ENCODE results near the gene AQR.
A peak's percentile ranks its signal among the peaks of the same experiment; 100 is the strongest.

Gene AQR

DNA sequence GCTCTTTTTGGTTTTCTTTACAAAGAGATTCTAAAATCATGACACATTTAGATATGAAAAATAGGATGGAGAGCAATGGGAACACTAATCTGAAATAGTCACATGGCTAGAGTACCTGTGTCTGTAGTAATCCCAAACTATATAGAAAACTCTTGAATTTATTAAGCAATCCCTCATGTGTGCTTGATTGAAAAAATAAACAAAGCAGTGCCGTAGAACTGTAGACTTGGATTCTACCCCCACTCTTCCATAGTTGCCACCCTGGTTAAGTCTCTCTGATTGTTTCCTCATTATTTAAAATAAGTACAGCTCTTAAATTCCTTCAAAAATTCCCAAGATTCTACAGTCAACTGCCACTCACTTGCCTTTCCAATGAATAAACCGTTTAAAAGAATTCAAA is 115.3 kb downstream of the AQR start:
- DNase-seq (ENCODE audit: extremely low read depth, low read depth) = no peak
- TF ChIP-seq, protein P1, sequence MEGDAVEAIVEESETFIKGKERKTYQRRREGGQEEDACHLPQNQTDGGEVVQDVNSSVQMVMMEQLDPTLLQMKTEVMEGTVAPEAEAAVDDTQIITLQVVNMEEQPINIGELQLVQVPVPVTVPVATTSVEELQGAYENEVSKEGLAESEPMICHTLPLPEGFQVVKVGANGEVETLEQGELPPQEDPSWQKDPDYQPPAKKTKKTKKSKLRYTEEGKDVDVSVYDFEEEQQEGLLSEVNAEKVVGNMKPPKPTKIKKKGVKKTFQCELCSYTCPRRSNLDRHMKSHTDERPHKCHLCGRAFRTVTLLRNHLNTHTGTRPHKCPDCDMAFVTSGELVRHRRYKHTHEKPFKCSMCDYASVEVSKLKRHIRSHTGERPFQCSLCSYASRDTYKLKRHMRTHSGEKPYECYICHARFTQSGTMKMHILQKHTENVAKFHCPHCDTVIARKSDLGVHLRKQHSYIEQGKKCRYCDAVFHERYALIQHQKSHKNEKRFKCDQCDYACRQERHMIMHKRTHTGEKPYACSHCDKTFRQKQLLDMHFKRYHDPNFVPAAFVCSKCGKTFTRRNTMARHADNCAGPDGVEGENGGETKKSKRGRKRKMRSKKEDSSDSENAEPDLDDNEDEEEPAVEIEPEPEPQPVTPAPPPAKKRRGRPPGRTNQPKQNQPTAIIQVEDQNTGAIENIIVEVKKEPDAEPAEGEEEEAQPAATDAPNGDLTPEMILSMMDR (IDR thresholded peaks at IDR 0.05; ENCODE audit: low read depth, low read length) = no peak

DNA sequence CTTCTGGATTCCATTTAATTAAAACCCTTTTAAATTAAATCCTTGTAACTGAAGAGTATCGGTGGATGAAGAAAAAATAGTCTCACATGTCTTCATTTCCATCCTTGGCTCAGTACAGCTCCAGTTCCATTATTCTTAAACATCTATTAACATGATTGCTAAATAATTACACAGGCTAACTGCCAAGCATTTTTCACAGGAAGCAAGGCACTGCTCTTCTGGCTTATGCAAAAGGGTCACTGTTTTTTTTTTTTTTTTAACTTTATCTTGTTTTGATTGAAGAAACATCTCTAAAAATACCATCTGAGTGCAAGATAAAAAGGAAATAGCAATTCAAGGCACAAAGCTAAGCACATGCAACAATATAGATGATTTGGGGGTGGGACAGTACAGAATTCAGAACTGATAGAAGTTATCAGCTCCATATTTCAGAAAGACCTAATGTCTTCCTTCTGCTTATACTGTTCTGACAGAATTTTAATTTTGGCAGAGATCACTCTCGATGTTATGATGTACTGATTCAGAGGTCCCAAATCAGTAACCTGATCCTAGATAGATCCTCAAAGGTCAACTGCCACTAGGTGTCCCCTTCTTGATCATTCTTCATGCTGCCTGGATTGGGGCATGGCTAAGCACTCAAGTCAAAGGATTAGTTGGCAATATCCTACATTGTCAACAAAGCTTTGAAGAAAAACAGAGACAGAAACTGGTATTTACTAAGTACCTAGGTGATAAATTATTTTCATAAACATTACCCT is 116.4 kb downstream of the AQR start:
- TF ChIP-seq, protein P1 (IDR thresholded peaks at IDR 0.05; ENCODE audit: low read depth, low read length) = no peak
- peak; percentile 42 for DNase-seq (ENCODE audit: extremely low read depth, low read depth)

DNA sequence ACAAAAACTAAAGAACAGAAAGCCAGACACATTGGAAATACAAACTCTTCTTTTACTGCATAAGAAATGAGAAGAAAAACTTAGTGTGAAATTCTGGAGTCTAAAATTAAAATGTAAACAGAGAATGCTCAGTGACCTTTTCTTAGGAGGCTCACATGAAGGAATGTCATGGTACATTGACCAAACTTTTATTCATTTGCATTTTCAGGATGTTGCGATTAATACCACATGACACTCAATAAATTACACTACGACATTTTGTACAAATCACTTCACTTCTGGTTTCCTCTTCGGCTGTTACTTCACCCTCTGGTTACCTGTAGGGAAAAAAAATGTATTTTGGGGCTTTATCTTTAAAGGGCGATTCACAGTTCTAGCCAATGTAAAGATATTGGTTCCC is 117.8 kb downstream of the AQR start:
- TF ChIP-seq, protein P1 (IDR thresholded peaks at IDR 0.05; ENCODE audit: low read depth, low read length) = no peak
- DNase-seq (ENCODE audit: extremely low read depth, low read depth) = no peak

DNA sequence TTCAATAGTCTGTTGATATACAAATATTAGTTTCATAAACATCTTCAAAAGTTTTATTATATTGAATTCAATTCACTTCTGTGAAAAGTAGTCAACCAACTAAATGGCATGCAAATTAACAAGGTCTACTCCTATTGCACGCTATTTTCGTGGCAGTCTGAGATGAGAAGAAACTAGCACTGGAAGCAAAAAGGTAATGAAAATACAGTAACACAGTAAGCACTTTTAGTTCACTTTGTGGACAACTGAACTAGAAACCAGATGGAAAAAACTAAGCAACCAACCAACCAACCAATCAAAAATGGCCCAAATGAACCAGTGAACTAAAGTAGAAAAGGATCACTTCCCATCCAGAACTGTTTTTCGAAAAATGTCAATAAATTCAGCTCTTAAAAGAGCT is 118.5 kb downstream of the AQR start:
- DNase-seq (ENCODE audit: extremely low read depth, low read depth) = no peak

DNA sequence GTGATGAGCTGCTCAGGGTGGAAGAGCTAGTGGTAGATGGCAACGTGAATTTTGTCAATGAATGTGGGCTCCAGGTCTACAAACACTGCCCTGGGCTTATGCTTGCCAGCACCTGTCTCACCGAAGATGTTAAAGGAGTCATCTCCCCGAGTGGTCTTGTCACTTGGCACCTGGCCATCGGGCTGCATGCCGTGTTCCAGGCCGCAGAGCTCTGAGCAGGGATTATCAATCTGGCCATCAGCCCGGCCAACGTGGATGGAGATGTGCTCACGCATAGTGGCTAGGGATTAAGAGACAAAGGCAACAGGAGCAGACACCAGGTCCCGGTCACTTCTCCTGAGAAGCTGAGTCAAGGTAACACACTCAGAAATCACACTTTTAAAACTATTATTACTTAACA is 119.4 kb downstream of the AQR start:
- TF ChIP-seq, protein P1 (IDR thresholded peaks at IDR 0.05; ENCODE audit: low read depth, low read length) = no peak
- no peak for DNase-seq (ENCODE audit: extremely low read depth, low read depth)

More for the DNA sequence above, 118.5 kb downstream of the AQR start:
- TF ChIP-seq, protein P1 (IDR thresholded peaks at IDR 0.05; ENCODE audit: low read depth, low read length) = no peak

DNA sequence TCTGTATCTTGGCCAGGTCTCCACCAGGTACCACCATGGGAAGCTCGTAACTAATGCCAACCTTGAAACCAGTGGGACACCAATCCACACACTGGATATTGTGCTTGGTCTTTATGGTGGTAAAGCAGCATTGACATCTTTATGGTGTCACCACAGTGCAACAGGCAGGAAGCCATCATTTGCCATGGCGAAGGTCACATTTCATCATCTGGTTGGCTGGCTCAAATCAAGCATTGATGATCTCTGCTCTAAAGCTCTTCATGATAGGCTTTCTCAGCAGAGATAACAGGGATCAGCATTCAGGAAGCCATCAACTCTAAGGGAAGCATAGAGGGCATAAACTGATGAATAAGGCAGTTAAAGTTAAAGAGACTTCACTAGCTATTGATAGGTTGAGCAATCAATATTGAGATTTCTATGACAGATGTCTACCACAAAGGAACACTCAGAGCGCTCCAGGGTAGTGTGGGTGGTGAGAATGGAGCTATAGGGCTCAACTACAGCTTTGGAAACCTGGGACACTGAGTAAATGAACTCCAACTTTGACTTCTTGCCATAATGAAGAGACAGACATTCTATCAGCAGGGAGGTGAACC is 120.1 kb downstream of the AQR start:
- no peak for DNase-seq (ENCODE audit: extremely low read depth, low read depth)
- TF ChIP-seq, protein P1 (IDR thresholded peaks at IDR 0.05; ENCODE audit: low read depth, low read length) = no peak

DNA sequence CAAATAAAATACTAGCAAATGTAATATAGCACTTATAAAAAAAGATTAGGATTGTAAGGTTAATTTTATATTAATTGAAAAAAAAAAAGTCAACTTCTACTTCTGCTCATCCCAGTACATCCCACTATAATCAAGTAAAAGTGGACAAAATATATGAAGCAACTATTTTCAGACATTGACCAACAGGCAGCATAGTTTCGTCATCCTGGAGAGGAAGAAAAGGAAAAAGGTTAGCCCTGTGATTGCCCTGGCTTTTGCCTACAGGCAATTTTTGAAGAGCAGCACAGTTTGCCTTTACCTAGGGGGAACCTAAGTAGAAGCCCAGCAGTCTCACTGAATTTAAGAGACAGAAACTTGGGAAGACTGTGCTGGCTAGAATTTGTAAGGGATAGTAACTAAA is 121.9 kb downstream of the AQR start:
- TF ChIP-seq, protein P1 (IDR thresholded peaks at IDR 0.05; ENCODE audit: low read depth, low read length) = no peak
- DNase-seq (ENCODE audit: extremely low read depth, low read depth) = no peak

Data from AG09319 (cell line).